ENCODE results near the gene SCFD1.

DNA sequence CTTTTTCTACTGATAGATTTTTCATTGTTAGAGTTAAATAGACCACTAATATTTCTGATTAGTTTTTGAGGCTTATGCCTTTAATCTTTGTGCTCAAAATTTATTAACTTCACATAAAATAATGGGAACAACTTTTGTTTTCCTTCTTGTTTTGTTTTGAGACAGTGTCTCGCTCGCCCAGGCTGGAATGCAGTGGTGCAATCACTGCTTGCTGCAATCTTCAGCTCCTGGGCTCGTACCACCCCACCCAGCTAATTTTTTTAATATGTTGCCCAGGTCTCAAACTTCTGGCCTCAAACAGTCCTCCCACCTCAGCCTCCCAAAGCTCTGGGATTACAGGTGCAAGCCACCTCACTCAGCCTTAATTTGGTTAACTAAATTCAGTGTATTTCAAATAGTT, 16.8 kb downstream of the SCFD1 start:
- TF ChIP-seq, protein P1, sequence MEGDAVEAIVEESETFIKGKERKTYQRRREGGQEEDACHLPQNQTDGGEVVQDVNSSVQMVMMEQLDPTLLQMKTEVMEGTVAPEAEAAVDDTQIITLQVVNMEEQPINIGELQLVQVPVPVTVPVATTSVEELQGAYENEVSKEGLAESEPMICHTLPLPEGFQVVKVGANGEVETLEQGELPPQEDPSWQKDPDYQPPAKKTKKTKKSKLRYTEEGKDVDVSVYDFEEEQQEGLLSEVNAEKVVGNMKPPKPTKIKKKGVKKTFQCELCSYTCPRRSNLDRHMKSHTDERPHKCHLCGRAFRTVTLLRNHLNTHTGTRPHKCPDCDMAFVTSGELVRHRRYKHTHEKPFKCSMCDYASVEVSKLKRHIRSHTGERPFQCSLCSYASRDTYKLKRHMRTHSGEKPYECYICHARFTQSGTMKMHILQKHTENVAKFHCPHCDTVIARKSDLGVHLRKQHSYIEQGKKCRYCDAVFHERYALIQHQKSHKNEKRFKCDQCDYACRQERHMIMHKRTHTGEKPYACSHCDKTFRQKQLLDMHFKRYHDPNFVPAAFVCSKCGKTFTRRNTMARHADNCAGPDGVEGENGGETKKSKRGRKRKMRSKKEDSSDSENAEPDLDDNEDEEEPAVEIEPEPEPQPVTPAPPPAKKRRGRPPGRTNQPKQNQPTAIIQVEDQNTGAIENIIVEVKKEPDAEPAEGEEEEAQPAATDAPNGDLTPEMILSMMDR (conservative IDR thresholded peaks at IDR 0.05; ENCODE audit: low read depth, low read length), result no peak
- TF ChIP-seq EZH2 (IDR thresholded peaks at IDR 0.05; ENCODE audit: borderline replicate concordance, low read depth, low read length, poor library complexity, severe bottlenecking), result no peak
